ENCODE results near the gene PLVAP.

Gene PLVAP

DNA sequence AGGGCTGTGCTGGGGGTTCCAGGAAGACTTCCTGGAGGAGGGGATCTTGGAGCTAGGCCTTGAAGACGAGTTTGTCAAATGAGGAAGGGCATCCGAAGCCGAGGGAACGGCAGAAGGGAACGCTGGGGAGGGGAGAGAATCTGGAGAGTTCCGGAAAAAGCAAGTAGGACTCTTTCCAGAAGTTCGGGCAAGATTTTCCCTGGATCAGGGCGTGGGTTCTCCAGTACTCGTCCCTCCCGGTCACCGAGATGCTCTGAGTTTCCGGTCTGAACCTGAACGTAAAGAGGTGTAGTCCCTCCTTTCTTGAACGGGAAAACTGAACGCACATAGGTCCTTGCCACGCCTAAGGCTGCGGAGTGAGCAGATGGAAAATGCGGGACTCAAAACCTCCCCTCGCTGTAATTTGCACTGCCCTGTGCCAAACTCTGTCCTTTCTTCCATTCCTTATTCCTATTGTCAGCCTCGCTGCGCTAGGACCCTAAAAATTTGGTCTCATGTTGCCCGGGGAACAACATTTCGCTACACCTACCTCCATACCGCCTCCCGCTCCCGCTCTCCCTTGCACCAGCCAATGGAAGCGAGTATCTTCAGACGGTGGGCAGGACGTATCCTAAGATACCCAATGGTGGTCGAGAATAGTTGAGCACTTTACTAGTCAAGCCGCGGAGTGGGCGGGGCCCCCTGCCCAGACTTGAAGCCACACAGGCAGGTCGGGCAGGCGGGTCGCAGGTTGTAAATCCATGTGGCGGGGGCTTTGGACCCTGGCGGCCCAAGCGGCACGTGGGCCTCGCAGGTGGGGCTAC is 40.1 kb downstream of the PLVAP start, which contains the start of gene GTPBP3:
TSS of gene GTPBP3 (plus strand) at position 682 of the 803 bp plus-strand sequence. CDS start at position 741, 59 bp downstream.
- DNase-seq (ENCODE audit: low read depth in 4 of 4, low spot score in 1 of 4) = peak; percentile 78 to 96 (median 92)

DNA sequence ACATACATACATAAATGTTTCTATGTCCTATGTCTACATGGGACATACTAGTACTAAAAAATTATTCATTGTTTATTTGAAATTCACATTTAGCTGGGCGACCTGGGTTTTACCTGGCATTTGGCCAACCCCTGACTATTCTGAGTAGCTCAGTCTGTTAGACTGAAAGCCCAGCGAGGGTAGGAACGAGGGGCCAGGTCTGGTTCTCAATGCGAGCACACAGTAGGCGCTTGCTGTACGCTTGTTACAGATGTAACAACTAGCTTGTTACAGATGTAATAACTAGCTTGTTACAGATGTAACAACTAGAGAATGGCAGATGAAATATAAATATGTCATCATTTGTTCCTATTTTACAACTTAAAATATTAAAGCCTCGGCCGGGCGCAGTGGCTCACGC is 41.6 kb downstream of the PLVAP start:
- no peak for DNase-seq (ENCODE audit: low read depth in 4 of 4, low spot score in 1 of 4)

- DNase-seq (ENCODE audit: low read depth in 4 of 4, low spot score in 1 of 4) = peak; percentile 85 to 96 (median 92)
Observed at GRCh38 chr19:17334414-17335409, 42.4 kb downstream of the PLVAP start, which contains the start of gene ANO8. ANO8 (minus strand) TSS chr19:17334855; CDS start chr19:17334670, 185 bp downstream.

DNA sequence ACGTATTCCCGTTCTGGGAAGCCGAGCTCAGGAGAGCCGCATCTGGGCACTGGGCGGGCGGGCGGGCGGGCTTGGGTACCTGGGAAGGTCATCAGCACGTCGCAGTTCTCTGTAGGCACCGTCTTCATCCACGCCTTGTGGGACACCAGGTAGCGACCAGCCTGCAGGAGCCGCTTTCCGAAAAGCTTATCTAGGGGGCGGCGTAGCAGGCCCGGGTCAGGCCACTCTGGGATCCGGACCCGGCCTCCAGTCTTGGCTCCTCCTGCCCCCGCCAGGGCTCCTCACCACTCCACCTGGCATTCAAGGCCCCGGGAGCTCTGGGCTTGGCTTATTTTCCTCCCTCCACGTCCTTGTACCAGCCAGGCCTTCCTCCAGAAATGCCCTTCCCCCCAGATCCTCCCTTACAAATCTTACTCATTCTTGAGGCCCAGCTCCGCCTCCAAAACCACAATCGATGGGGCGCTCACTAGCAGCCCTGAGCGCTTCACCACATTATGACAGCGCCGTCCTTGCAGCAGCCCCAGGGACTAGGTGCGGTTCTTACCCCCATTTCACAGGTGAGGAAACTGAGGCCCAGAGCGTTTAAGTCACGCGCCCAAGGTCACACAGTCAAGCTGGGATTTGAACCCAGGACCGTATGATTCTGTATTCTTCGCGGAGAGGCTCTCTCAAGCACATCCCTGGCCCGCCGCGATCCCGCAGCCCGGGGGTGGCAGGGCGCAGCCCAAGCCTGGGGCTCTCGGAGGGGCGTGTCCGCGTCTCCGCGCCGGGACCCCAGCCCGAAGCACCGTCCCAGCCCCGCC is 43.3 kb downstream of the PLVAP start:
- DNase-seq (ENCODE audit: low read depth in 4 of 4, low spot score in 1 of 4) = peak; percentile 48 to 73 (median 59)

DNA sequence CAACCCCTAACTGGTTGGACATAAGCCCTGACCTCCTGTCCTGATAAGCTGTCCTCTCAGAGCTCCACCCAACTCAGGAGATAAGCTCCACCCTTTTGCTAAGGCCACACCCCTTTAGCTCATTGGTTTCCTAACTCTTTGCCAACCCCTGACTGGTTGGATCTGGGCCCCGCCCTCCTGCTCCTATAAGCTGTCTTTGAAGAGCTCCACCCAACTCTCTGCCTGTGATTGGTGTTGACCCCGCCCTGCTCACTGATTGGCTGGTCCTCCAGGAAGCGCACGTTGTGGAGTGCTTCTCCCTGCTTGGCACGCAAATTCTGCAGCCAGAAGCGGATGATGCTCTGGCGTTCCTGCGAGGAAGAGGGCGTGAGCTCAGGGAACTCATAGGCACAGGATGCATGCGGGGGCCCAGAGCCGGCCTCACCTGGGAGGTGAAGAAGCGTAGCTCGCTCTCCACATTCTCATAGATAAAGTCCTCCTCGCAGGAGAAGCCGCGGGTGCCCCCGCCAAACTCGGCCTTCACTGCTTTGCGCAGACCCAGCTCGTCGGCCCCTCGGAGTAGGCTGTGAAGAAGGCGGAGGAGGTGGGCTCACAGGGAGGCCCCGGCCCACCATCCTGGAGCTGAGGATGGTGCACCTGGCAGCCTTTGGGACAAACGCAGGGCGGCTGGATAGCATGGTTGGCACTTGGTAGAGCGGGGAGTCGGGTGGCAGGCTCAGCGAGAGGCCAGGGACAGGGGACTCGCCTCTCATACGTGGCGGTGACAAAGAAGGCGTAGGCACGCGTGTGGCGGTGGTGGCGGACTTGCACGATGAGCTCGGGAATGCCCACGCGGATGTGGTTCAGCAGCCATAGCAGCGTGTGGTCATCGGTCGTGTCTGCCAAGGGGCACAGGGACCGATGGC is 44.2 kb downstream of the PLVAP start:
- no peak for DNase-seq (ENCODE audit: low read depth in 4 of 4, low spot score in 1 of 4)

DNA sequence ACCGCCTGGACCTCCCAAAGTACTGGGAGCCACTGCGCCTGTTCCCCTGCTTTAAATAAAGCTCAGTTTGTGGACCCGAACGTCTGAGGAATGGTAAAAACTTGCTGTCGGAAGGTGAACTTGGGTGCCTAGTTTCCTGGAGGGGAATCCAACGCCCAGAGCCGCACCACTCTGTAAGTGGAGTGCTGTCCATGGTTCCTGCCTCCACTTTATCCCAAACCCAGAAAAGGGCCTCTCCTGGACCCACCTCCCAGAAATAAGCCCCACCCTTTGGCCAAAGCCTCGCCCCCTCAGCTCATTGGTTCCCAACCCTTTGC is 44.8 kb downstream of the PLVAP start:
- no peak for DNase-seq (ENCODE audit: low read depth in 4 of 4, low spot score in 1 of 4)

DNA sequence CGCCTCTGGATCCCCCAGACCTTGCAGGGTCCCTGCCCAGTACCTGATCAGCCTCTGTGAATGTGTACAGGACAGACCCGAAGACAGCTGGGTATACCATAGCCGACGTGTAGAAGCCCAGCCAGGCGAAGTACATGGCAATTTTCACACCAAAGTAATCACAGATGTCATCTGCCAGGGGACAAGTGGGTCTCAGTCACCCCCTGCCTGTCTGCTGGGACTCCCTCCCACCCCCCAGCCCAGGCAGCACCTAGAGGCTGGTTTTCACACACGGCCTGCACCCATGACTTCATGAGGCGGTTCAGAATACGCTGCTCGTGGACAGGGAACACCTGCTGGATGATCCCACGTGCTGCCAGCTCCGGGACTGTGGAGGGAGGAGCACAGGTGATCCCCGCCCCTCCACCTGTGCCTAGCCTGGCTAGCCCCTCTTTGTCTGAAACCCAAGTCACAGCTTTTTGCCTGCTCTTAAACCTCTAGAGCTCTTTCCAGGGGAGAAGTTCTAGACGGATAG is 46.0 kb downstream of the PLVAP start:
- DNase-seq (ENCODE audit: low read depth in 4 of 4, low spot score in 1 of 4) = no peak

- DNase-seq (ENCODE audit: low read depth in 4 of 4, low spot score in 1 of 4) = no peak
Observed at GRCh38 chr19:17330262-17331044, 46.7 kb downstream of the PLVAP start.

- DNase-seq (ENCODE audit: low read depth in 4 of 4, low spot score in 1 of 4) = no peak
Observed at GRCh38 chr19:17329366-17330261, 47.5 kb downstream of the PLVAP start.

DNA sequence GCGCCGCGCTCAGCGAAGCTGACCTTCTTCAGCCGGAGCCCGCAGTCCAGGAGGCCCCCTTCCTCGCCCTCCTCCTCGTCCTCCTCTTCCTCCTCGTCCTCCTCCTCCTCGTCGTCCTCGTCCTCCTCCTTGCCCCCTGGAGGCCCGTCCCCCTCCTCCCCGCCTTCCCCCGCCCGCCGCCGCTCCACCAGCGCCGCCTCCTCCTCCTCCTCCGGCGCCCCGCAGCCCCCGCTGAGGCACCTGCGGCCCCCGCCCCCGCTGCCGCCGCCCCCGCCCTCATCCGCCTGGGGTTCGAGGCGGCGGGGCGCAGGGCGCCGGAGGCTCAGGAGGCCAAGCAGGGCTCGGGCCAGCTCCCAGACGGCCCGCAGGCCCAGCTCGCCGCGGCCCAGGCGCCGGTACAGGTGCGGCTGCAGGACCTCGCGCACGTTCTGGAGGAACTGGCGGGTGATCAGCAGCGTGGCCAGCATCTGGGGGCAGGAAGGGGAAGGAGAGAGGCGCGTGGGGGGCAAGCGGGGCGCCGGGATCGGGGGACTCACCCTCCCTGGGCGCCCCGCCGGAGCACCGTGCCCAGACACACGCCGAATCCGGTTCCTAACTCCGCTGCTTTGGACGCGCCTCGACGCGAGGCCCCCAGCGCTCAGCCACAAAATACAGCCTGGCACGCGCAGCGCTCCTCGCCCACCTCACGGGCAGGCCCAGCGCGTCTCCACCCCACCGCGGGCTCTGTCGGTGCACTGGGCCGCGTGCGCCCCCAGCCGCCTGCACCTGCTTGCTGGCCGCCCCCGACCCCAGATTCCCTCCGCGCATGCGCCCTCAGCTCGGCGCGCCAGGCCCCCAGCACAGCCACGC is 48.4 kb downstream of the PLVAP start:
- no peak for DNase-seq (ENCODE audit: low read depth in 4 of 4, low spot score in 1 of 4)

DNA sequence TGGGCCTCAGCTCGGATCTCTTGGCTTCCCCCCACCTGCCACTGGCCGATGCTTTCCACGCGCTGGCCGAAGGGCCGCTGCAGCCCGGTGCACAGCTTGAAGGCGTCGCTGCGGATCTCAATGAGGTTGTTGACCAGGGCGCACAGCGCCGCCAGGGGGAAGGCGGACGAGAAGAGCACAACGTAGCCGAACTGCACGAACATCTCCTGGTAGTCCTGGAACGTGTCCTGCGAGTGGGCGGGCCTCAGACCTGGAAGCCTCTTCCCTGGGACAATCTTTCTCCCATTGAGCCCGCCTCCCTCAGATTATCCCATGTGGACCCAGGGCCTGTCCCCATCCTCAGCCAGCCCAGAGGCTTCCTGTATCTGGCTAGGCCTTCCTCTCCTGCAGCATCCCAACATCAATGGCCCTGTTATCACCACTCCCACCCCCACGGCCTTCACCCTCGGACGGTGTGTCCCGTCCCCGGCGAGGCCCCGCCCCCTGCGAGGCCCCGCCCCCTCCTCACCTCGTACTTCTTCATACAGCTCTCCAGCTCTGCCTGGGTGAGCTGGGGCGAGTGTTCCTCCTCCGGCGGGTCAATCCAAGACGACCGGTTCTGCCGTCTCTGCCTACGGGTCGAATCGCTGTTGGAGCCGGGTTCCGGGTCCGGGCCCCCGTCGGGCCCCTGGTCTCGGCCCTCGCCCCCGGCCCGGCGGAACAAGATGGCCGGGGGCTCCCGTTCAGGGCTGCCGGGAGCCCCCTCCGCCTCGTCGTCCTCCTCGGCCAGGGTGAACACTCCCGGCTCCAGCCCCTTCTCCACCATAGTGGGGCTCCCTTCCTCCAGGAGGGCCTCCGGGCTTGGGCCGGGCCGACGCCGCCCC is 49.3 kb downstream of the PLVAP start:
- peak in 1 of 4 experiments; percentile 47 for DNase-seq (ENCODE audit: low read depth in 4 of 4, low spot score in 1 of 4)

DNA sequence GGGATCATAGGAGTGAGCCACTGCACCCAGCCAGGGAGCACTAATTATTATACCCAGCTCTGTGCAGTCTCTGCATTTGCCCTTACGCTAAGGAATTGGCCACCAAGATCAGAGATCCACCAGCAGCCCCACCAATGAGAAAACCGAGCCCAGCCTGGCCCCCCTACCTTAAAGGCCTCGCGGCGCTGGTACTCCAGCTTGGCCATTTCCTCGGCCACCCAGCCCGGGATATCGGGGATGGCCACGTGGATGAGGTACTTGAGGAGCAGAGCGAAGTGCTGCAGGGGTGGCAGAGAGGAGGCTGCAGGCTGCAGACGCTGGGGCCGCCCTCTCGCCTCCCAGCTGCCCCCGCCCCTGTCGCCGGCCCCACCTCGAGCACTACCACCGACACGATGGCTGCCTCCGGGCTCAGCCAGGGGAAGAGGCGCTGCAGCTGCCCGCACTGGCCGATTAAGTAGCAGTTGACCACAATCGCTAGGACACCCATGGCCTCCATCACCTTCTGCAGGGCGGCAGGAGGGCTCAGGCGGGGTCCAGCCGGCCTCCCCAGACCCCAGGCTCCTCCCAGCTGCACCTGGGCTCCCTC is 50.0 kb downstream of the PLVAP start:
- DNase-seq (ENCODE audit: low read depth in 4 of 4, low spot score in 1 of 4) = no peak

GRCh38 chr19:17326595-17326966 is 50.6 kb downstream of the PLVAP start:
- no peak for DNase-seq (ENCODE audit: low read depth in 4 of 4, low spot score in 1 of 4)

GRCh38 chr19:17325881-17326594 is 51.1 kb downstream of the PLVAP start:
- no peak for DNase-seq (ENCODE audit: low read depth in 4 of 4, low spot score in 1 of 4)

DNA sequence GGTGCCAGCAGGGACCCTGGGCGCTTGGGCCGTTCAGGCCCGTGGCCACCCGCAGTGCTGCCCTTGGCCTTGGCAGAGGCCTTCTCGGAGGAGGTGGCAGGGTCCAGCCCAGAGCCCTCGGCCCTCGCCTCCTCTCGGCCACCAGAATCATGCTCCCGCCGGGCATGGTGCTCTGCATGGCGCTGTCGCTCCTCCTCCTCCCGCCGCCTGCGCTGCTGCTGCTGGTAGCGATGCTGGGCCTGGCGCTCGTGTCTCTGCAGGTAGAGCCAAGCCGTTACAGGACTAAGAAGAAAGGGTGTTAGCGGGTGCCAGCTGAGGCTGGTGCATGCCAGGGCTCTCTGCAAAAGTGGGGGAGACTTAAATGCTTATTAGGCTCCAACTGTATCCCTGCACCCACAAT is 52.0 kb downstream of the PLVAP start:
- no peak for DNase-seq (ENCODE audit: low read depth in 4 of 4, low spot score in 1 of 4)
